H1 (cell line): ENCODE results near the gene ALPL.

ENCODE experiments used
- BACH1 ChIP-seq: IDR thresholded peaks from 2 replicates; pipeline ENCODE4 v1.6.1; 2012; ENCODE audit warnings: low read length, improper control_type of control experiment
- CTCF ChIP-seq, 3 experiments: IDR thresholded peaks; 1 replicate in 2 of 3; 2 replicates in 1 of 3; pipeline versions ENCODE4 v1.5.1 to v1.6.1; 2011; ENCODE audit warnings: low read length in 3 of 3, mild to moderate bottlenecking in 3 of 3, inconsistent platforms in 2 of 3, low read depth in 1 of 3, moderate library complexity in 1 of 3; ENCODE audit not compliant: insufficient read depth in 1 of 3; ENCODE audit errors: control extremely low read depth in 1 of 3
- EGR1 ChIP-seq: IDR thresholded peaks from 2 replicates; pipeline ENCODE4 v1.6.1; 2011; ENCODE audit warnings: low read depth, low read length, borderline replicate concordance
- EZH2 ChIP-seq: fragments of 200-600 bp; sonication (generic); IDR thresholded peaks from 2 replicates; pipeline ENCODE4 v1.7.1; 2012; ENCODE audit warnings: low read depth, mild to moderate bottlenecking, moderate library complexity, low read length, inconsistent platforms; ENCODE audit not compliant: severe bottlenecking
- RAD21 ChIP-seq, 2 experiments: IDR thresholded peaks in 1 of 2; conservative IDR thresholded peaks in 1 of 2; 2 replicates each; pipeline ENCODE4 v1.6.1; 2011; ENCODE audit warnings: low read depth in 2 of 2, low read length in 2 of 2, improper control_type of control experiment in 1 of 2, inconsistent platforms in 1 of 2, mild to moderate bottlenecking in 1 of 2, moderate library complexity in 1 of 2
- SIN3A ChIP-seq, 2 experiments: IDR thresholded peaks in 1 of 2; conservative IDR thresholded peaks in 1 of 2; 2 replicates each; pipeline ENCODE4 v1.6.1; 2011 to 2012; ENCODE audit warnings: low read length in 2 of 2, improper control_type of control experiment in 1 of 2, low read depth in 1 of 2, mild to moderate bottlenecking in 1 of 2

- TF ChIP-seq EZH2 (no peak), CTCF (IDR thresholded peaks at IDR 0.05; ENCODE audit: control extremely low read depth in 1 of 3, insufficient read depth in 1 of 3, low read depth in 1 of 3, low read length in 3 of 3) (no peak), EGR1 (no peak), BACH1 (no peak), RAD21 (IDR thresholded peaks at IDR 0.05 in 1 of 2, conservative IDR thresholded peaks at IDR 0.05 in 1 of 2; ENCODE audit: low read depth in 2 of 2, low read length in 2 of 2) (no peak), SIN3A (conservative IDR thresholded peaks at IDR 0.05 in 1 of 2, IDR thresholded peaks at IDR 0.05 in 1 of 2; ENCODE audit: low read depth in 1 of 2, low read length in 2 of 2) (no peak)
These were observed 70.6 kb downstream of the ALPL start for GRCh38 chr1:21579791-21580190.
